ENCODE data around the gene SSUH2. TPM values are rescaled to one million over a fixed set of nuclear protein-coding genes. Genes with fewer than 3 reads are reported as not detected.

SSUH2 gene
- total and polyA plus RNA-seq, 4 donors = 0.17 to 2.1 (median 0.24) TPM

- TF ChIP-seq HNF4A (conservative IDR thresholded peaks at IDR 0.05) (no peak), REST (IDR thresholded peaks at IDR 0.05) (no peak)
These were observed 7.2 kb downstream of the SSUH2 start for GRCh38 chr3:8637348-8637747.

GRCh38 chr3:8635631-8636030 lies 9.0 kb downstream of the SSUH2 start:
- H3K9ac ChIP-seq (ENCODE audit: low read depth in 1 of 2, low read length in 2 of 2) = no peak overlapping the region
- no peaks in the 10 kb centered on the region for H3K36me3 ChIP-seq (ENCODE audit: control insufficient read depth in 4 of 4, insufficient read depth in 3 of 4, low read depth in 1 of 4, low read length in 3 of 4)
- TF ChIP-seq RAD21 (IDR thresholded peaks at IDR 0.05) (no peak), ZBTB33 (IDR thresholded peaks at IDR 0.05) (no peak), RXRA (IDR thresholded peaks at IDR 0.05) (no peak), HNF4A (conservative IDR thresholded peaks at IDR 0.05) (no peak), SP1 (IDR thresholded peaks at IDR 0.05) (no peak), NR2F2 (IDR thresholded peaks at IDR 0.05) (no peak), ATF3 (IDR thresholded peaks at IDR 0.05) (no peak), MAX (IDR thresholded peaks at IDR 0.05) (no peak), HNF4G (IDR thresholded peaks at IDR 0.05) (no peak), REST (IDR thresholded peaks at IDR 0.05) (no peak), GABPA (IDR thresholded peaks at IDR 0.05 in 1 of 2, conservative IDR thresholded peaks at IDR 0.05 in 1 of 2) (no peak), EGR1 (IDR thresholded peaks at IDR 0.05; ENCODE audit: low read depth in 2 of 2) (no peak)
- no peak overlapping the region for H3K27ac ChIP-seq (ENCODE audit: low read depth in 1 of 2, low read length in 2 of 2)
- no peaks in the 10 kb centered on the region for H3K27me3 ChIP-seq (ENCODE audit: control insufficient read depth in 4 of 4, insufficient read depth in 4 of 4, low read length in 3 of 4)
- H3K4me1 ChIP-seq (ENCODE audit: control insufficient read depth in 4 of 4, insufficient read depth in 4 of 4, low read length in 3 of 4) = no peaks in the 10 kb centered on the region
- DNase-seq (ENCODE audit: low spot score) = no peak
- WGBS = 83% methylated on average over 7 of the region's 7 CpGs
- no peaks in the 10 kb centered on the region for H3K9me3 ChIP-seq (ENCODE audit: control insufficient read depth in 4 of 4, low read length in 3 of 4)
- no peak overlapping the region for H3K4me3 ChIP-seq (ENCODE audit: low read depth in 1 of 3, low read length in 3 of 3)

More at GRCh38 chr3:8637348-8637747, 7.2 kb downstream of the SSUH2 start:
- no peaks in the 10 kb centered on the region for H3K9me3 ChIP-seq (ENCODE audit: control insufficient read depth in 4 of 4, low read length in 3 of 4)
- H3K4me3 ChIP-seq (ENCODE audit: low read depth in 1 of 3, low read length in 3 of 3) = no peak overlapping the region
- DNase-seq (ENCODE audit: low spot score) = no peak
- H3K27me3 ChIP-seq (ENCODE audit: control insufficient read depth in 4 of 4, insufficient read depth in 4 of 4, low read length in 3 of 4) = no peaks in the 10 kb centered on the region
- no peak overlapping the region for H3K9ac ChIP-seq (ENCODE audit: low read depth in 1 of 2, low read length in 2 of 2)
- 92% methylated on average over 1 of the region's 1 CpG for WGBS
- H3K4me1 ChIP-seq (ENCODE audit: control insufficient read depth in 4 of 4, insufficient read depth in 4 of 4, low read length in 3 of 4) = no peaks in the 10 kb centered on the region
- no peak overlapping the region for H3K27ac ChIP-seq (ENCODE audit: low read depth in 1 of 2, low read length in 2 of 2)
- H3K36me3 ChIP-seq (ENCODE audit: control insufficient read depth in 4 of 4, insufficient read depth in 3 of 4, low read depth in 1 of 4, low read length in 3 of 4) = no peaks in the 10 kb centered on the region
